Measurements from ENCODE around the gene GNA12.

DNA sequence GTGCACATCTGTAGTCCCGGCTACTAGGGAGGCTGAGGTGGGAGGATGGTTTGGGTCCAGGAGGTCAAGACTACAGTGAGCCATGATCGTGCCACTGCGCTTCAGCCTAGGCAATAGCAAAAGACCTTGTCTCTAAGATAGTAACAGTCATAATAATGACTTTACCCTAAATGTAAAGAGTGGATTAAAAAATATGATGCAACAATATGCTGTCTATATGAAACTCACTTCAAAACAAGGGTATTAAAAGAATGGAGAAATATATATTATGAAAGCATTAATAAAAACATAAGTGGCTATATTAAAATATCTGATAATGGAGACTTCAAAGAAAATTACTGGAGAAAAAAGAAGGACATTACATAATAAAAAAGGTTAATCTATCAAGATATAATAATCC is 5.7 kb downstream of the GNA12 start:
- TF ChIP-seq CTCF (IDR thresholded peaks at IDR 0.05) (no peak), POLR2A (IDR thresholded peaks at IDR 0.05) (no peak)

Data from right lobe of liver (tissue), 4 donors.